Measurements from ENCODE around the gene DOK7.

The DOK7 gene

GRCh38 chr4:3516836-3517730 is 54.0 kb downstream of the DOK7 start:
- Histone ChIP-seq H3K27ac (ENCODE audit: insufficient read depth, low read depth, low read length, poor library complexity, severe bottlenecking) (no peak overlapping the region), H3K4me3 (ENCODE audit: insufficient read depth, low read depth, low read length) (no peak overlapping the region), H3K9me3 (ENCODE audit: control insufficient read depth, low read length) (no peaks in the 10 kb centered on the region), H3K27me3 (ENCODE audit: control insufficient read depth, insufficient read depth, low read length, poor library complexity, severe bottlenecking) (no peaks in the 10 kb centered on the region), H3K36me3 (ENCODE audit: control insufficient read depth, insufficient read depth, low read length) (peaks cover 34% of the 10 kb centered on the region), H3K4me1 (ENCODE audit: control insufficient read depth, insufficient read depth, low read length) (no peaks in the 10 kb centered on the region)
- WGBS, 2 experiments: 94 to 96% methylated on average over 29 of the region's 29 CpGs

GRCh38 chr4:3517731-3518510 is 54.8 kb downstream of the DOK7 start:
- Histone ChIP-seq H3K36me3 (ENCODE audit: control insufficient read depth, insufficient read depth, low read length) (peaks cover 26% of the 10 kb centered on the region), H3K27ac (ENCODE audit: insufficient read depth, low read depth, low read length, poor library complexity, severe bottlenecking) (no peak overlapping the region), H3K4me1 (ENCODE audit: control insufficient read depth, insufficient read depth, low read length) (no peaks in the 10 kb centered on the region), H3K9me3 (ENCODE audit: control insufficient read depth, low read length) (no peaks in the 10 kb centered on the region), H3K4me3 (ENCODE audit: insufficient read depth, low read depth, low read length) (no peak overlapping the region), H3K27me3 (ENCODE audit: control insufficient read depth, insufficient read depth, low read length, poor library complexity, severe bottlenecking) (no peaks in the 10 kb centered on the region)
- 95 to 96% methylated on average over 49 of the region's 49 CpGs for WGBS, 2 experiments

GRCh38 chr4:3518511-3518880 is 55.4 kb downstream of the DOK7 start:
- Histone ChIP-seq H3K27me3 (ENCODE audit: control insufficient read depth, insufficient read depth, low read length, poor library complexity, severe bottlenecking) (no peaks in the 10 kb centered on the region), H3K4me3 (ENCODE audit: insufficient read depth, low read depth, low read length) (no peak overlapping the region), H3K36me3 (ENCODE audit: control insufficient read depth, insufficient read depth, low read length) (peaks cover 23% of the 10 kb centered on the region), H3K4me1 (ENCODE audit: control insufficient read depth, insufficient read depth, low read length) (no peaks in the 10 kb centered on the region), H3K9me3 (ENCODE audit: control insufficient read depth, low read length) (no peaks in the 10 kb centered on the region), H3K27ac (ENCODE audit: insufficient read depth, low read depth, low read length, poor library complexity, severe bottlenecking) (no peak overlapping the region)
- WGBS, 2 experiments: 92 to 93% methylated on average over 9 to 11 of the region's 11 CpGs

DNA sequence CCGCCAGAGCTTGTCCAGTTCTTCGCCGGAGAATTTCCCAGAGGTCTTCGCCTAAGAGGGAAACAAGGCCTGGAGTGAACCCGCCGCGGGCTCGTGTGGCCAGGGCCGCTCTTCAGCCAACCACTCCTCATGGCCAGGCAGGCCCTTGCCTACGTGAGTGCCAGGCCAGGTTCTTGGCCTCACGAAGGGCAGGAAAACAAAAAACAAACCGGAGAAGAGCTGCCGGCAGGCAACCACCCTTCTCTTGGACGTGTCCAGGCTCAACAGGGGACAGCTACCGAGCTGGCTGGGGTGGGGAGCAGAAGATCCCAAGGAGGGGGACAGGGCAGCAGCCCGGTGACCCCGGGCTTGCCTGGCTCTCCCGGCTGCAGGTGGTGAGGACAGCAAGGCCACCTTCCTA is 55.8 kb downstream of the DOK7 start:
- no peaks in the 10 kb centered on the region for H3K4me1 ChIP-seq (ENCODE audit: control insufficient read depth, insufficient read depth, low read length)

DNA sequence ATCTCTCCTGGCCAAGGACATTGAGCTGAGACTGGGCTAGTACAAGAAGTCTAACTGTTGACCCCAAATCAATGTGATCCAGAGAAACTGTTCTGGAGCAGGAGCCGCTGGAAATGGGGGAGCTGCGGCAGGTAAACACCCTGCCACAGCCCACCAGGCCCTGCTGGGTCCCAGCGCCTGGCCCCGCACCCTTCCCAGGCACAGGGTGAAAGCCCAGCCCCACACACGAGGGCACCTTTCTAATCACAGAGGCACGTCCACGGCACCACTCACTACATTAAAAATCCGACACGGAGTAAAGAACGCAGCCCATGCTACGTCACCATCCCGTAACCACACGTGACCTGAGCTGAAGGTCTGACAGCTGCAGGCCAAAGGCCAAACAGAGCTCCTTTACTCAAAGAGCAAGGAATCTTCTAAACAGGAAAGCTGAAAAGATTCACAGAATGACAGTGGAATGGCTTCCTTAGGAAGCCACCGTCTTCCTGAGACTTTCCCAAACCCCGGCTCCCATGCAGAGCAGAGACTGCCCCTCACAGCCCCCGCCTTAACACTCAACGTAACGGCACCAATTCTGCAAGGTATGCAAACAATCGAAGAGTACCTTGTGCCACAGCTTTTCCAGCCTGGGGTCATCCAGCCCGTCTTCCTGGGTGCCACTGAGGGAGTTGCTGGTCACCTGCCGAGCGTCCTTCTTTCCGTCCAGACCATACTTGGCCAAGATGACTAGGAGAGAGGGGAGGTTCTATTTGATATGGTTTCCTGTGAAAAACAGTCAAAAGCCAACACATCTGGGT is 56.6 kb downstream of the DOK7 start:
- H3K9me3 ChIP-seq (ENCODE audit: control insufficient read depth, low read length): no peaks in the 10 kb centered on the region
- H3K27me3 ChIP-seq (ENCODE audit: control insufficient read depth, insufficient read depth, low read length, poor library complexity, severe bottlenecking): no peaks in the 10 kb centered on the region
- WGBS, 2 experiments: 94 to 96% methylated on average over 23 of the region's 23 CpGs
- no peak overlapping the region for H3K27ac ChIP-seq (ENCODE audit: insufficient read depth, low read depth, low read length, poor library complexity, severe bottlenecking)
- peaks cover 18% of the 10 kb centered on the region for H3K36me3 ChIP-seq (ENCODE audit: control insufficient read depth, insufficient read depth, low read length)
- H3K4me1 ChIP-seq (ENCODE audit: control insufficient read depth, insufficient read depth, low read length): no peaks in the 10 kb centered on the region
- no peak overlapping the region for H3K4me3 ChIP-seq (ENCODE audit: insufficient read depth, low read depth, low read length)

More for the DNA sequence above, 55.8 kb downstream of the DOK7 start:
- Histone ChIP-seq H3K4me3 (ENCODE audit: insufficient read depth, low read depth, low read length) (no peak overlapping the region), H3K27me3 (ENCODE audit: control insufficient read depth, insufficient read depth, low read length, poor library complexity, severe bottlenecking) (no peaks in the 10 kb centered on the region), H3K27ac (ENCODE audit: insufficient read depth, low read depth, low read length, poor library complexity, severe bottlenecking) (no peak overlapping the region), H3K36me3 (ENCODE audit: control insufficient read depth, insufficient read depth, low read length) (peaks cover 23% of the 10 kb centered on the region), H3K9me3 (ENCODE audit: control insufficient read depth, low read length) (no peaks in the 10 kb centered on the region)
- WGBS, 2 experiments: 95% methylated on average over 18 of the region's 18 CpGs

- 93 to 98% methylated on average over 11 of the region's 11 CpGs for WGBS, 2 experiments
- no peaks in the 10 kb centered on the region for H3K9me3 ChIP-seq (ENCODE audit: control insufficient read depth, low read length)
These were observed 57.2 kb downstream of the DOK7 start for GRCh38 chr4:3520276-3520675.

GRCh38 chr4:3520796-3521600 is 57.9 kb downstream of the DOK7 start:
- Histone ChIP-seq H3K27ac (ENCODE audit: insufficient read depth, low read depth, low read length, poor library complexity, severe bottlenecking) (no peak overlapping the region), H3K4me3 (ENCODE audit: insufficient read depth, low read depth, low read length) (no peak overlapping the region), H3K4me1 (ENCODE audit: control insufficient read depth, insufficient read depth, low read length) (peaks cover 4% of the 10 kb centered on the region), H3K27me3 (ENCODE audit: control insufficient read depth, insufficient read depth, low read length, poor library complexity, severe bottlenecking) (no peaks in the 10 kb centered on the region), H3K36me3 (ENCODE audit: control insufficient read depth, insufficient read depth, low read length) (peaks cover 17% of the 10 kb centered on the region), H3K9me3 (ENCODE audit: control insufficient read depth, low read length) (no peaks in the 10 kb centered on the region)
- WGBS, 2 experiments: 95 to 96% methylated on average over 31 of the region's 31 CpGs

More at GRCh38 chr4:3520276-3520675, 57.2 kb downstream of the DOK7 start:
- Histone ChIP-seq H3K36me3 (ENCODE audit: control insufficient read depth, insufficient read depth, low read length) (peaks cover 17% of the 10 kb centered on the region), H3K4me1 (ENCODE audit: control insufficient read depth, insufficient read depth, low read length) (no peaks in the 10 kb centered on the region), H3K27ac (ENCODE audit: insufficient read depth, low read depth, low read length, poor library complexity, severe bottlenecking) (no peak overlapping the region), H3K4me3 (ENCODE audit: insufficient read depth, low read depth, low read length) (no peak overlapping the region), H3K27me3 (ENCODE audit: control insufficient read depth, insufficient read depth, low read length, poor library complexity, severe bottlenecking) (no peaks in the 10 kb centered on the region)

GRCh38 chr4:3521621-3522325 is 58.7 kb downstream of the DOK7 start:
- 95% methylated on average over 15 of the region's 16 CpGs for WGBS, 2 experiments
- Histone ChIP-seq H3K27me3 (ENCODE audit: control insufficient read depth, insufficient read depth, low read length, poor library complexity, severe bottlenecking) (no peaks in the 10 kb centered on the region), H3K9me3 (ENCODE audit: control insufficient read depth, low read length) (no peaks in the 10 kb centered on the region), H3K4me1 (ENCODE audit: control insufficient read depth, insufficient read depth, low read length) (peaks cover 12% of the 10 kb centered on the region), H3K27ac (ENCODE audit: insufficient read depth, low read depth, low read length, poor library complexity, severe bottlenecking) (no peak overlapping the region), H3K4me3 (ENCODE audit: insufficient read depth, low read depth, low read length) (no peak overlapping the region), H3K36me3 (ENCODE audit: control insufficient read depth, insufficient read depth, low read length) (peaks cover 17% of the 10 kb centered on the region)

DNA sequence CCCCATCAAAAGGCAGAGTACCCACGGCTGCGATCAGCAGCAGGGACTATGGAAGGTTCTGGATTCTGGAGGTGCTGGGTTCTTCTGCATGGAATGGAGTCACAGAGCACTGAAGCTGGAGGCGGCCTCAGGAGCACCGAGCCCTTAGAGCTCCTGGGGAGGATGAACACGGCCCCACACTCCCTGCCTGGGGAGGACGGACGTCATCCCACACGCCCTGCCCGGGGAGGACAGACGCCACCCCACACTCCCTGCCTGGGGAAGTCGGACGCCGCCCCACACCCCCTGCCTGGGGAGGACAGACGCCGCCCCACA is 59.2 kb downstream of the DOK7 start:
- Histone ChIP-seq H3K4me1 (ENCODE audit: control insufficient read depth, insufficient read depth, low read length) (peaks cover 17% of the 10 kb centered on the region), H3K27me3 (ENCODE audit: control insufficient read depth, insufficient read depth, low read length, poor library complexity, severe bottlenecking) (no peaks in the 10 kb centered on the region), H3K4me3 (ENCODE audit: insufficient read depth, low read depth, low read length) (no peak overlapping the region), H3K36me3 (ENCODE audit: control insufficient read depth, insufficient read depth, low read length) (peaks cover 12% of the 10 kb centered on the region), H3K9me3 (ENCODE audit: control insufficient read depth, low read length) (no peaks in the 10 kb centered on the region), H3K27ac (ENCODE audit: insufficient read depth, low read depth, low read length, poor library complexity, severe bottlenecking) (no peak overlapping the region)
- 88 to 91% methylated on average over 15 of the region's 15 CpGs for WGBS, 2 experiments
